HL-60 (cell line): ENCODE measurements around the gene AMPD2.
"Not testable (repeated sequence)": the region's sequence is repeated elsewhere in the genome, so short reads cannot be mapped to it uniquely, and the experiment has no call there.

ENCODE experiments used
- CTCF ChIP-seq: IDR thresholded peaks from one replicate; pipeline ENCODE4 v1.5.1; 2011; ENCODE audit warnings: low read length, control low read depth, inconsistent platforms; ENCODE audit not compliant: insufficient read depth
- GABPA ChIP-seq: IDR thresholded peaks from 2 replicates; pipeline ENCODE4 v1.6.1; 2012; ENCODE audit warnings: low read depth
- POLR2AphosphoS5 ChIP-seq: IDR thresholded peaks from 2 replicates; pipeline ENCODE4 v1.6.1; 2012; ENCODE audit warnings: low read depth

GRCh38 chr1:109660691-109661026, 41.0 kb downstream of the AMPD2 start:
- not testable (repeated sequence) for TF ChIP-seq CTCF, GABPA, POLR2AphosphoS5
